HG03095 (cell line): Measurements from ENCODE around the gene PARD3B.

Source experiments
- ATAC-seq: cut with Tn5 transposase; IDR thresholded peaks from one replicate; pipeline ENCODE4 v1.9.1; 2021; ENCODE audit warnings: moderate library complexity; ENCODE audit not compliant: unreplicated experiment

The PARD3B gene

GRCh38 chr2:205524656-205525055 lies 979.4 kb downstream of the PARD3B start:
- no peak for ATAC-seq

- ATAC-seq, result no peak
Measured at GRCh38 chr2:205527801-205528200, 982.5 kb downstream of the PARD3B start.

GRCh38 chr2:205531072-205531471 lies 985.8 kb downstream of the PARD3B start:
- ATAC-seq, result no peak

GRCh38 chr2:205531489-205532148 lies 986.3 kb downstream of the PARD3B start:
- no peak for ATAC-seq

GRCh38 chr2:205535001-205535400 lies 989.7 kb downstream of the PARD3B start:
- ATAC-seq, result no peak

- ATAC-seq, result no peak
Measured at GRCh38 chr2:205539603-205540002, 994.3 kb downstream of the PARD3B start.

GRCh38 chr2:205540036-205540435 lies 994.8 kb downstream of the PARD3B start:
- ATAC-seq, result no peak

- no peak for ATAC-seq
Measured at GRCh38 chr2:205543262-205543843, 998.1 kb downstream of the PARD3B start.

- ATAC-seq, result no peak
Measured at GRCh38 chr2:205543937-205544702, 998.8 kb downstream of the PARD3B start.

GRCh38 chr2:205545971-205546816 lies 1000.9 kb downstream of the PARD3B start:
- ATAC-seq, result no peak

- ATAC-seq, result no peak
Measured at GRCh38 chr2:205555566-205556230, 1010.4 kb downstream of the PARD3B start.

GRCh38 chr2:205556357-205556756 lies 1011.1 kb downstream of the PARD3B start:
- no peak for ATAC-seq

- no peak for ATAC-seq
Measured at GRCh38 chr2:205556841-205557539, 1011.7 kb downstream of the PARD3B start.

- no peak for ATAC-seq
Measured at GRCh38 chr2:205557873-205558272, 1012.6 kb downstream of the PARD3B start.

GRCh38 chr2:205561441-205561840 lies 1016.2 kb downstream of the PARD3B start:
- no peak for ATAC-seq

- ATAC-seq, result no peak
Measured at GRCh38 chr2:205563646-205564045, 1018.4 kb downstream of the PARD3B start.

GRCh38 chr2:205564346-205565141 lies 1019.3 kb downstream of the PARD3B start:
- no peak for ATAC-seq

- no peak for ATAC-seq
Measured at GRCh38 chr2:205565142-205565522, 1019.9 kb downstream of the PARD3B start.

- no peak for ATAC-seq
Measured at GRCh38 chr2:205566606-205567168, 1021.4 kb downstream of the PARD3B start.
